Ishikawa (cell line): ENCODE results near the gene SPAG8.
A peak's percentile ranks its signal among the peaks of the same experiment; 100 is the strongest.

Experiments
- CREB1 ChIP-seq: IDR thresholded peaks from 2 replicates; pipeline ENCODE4 v1.6.1; 2012; ENCODE audit warnings: low read depth
- EGR1 ChIP-seq: IDR thresholded peaks from 2 replicates; pipeline ENCODE4 v1.6.1; 2012
- EP300 ChIP-seq: IDR thresholded peaks from 2 replicates; pipeline ENCODE4 v1.6.1; 2012; ENCODE audit warnings: borderline replicate concordance
- FOXM1 ChIP-seq: IDR thresholded peaks from 2 replicates; pipeline ENCODE4 v1.6.1; 2012; ENCODE audit warnings: low read depth, borderline replicate concordance
- MAX ChIP-seq: IDR thresholded peaks from 2 replicates; pipeline ENCODE4 v1.6.1; 2012
- NFIC ChIP-seq: IDR thresholded peaks from 2 replicates; pipeline ENCODE4 v1.6.1; 2012
- RAD21 ChIP-seq: IDR thresholded peaks from 2 replicates; pipeline ENCODE4 v1.6.1; 2012; ENCODE audit warnings: low read depth
- REST ChIP-seq: IDR thresholded peaks from 2 replicates; pipeline ENCODE4 v1.6.1; 2012; ENCODE audit warnings: low read depth, mild to moderate bottlenecking
- TAF1 ChIP-seq: IDR thresholded peaks from 2 replicates; pipeline ENCODE4 v1.6.1; 2012; ENCODE audit warnings: low read depth, mild to moderate bottlenecking
- TEAD4 ChIP-seq: IDR thresholded peaks from 2 replicates; pipeline ENCODE4 v1.6.1; 2012
- YY1 ChIP-seq: IDR thresholded peaks from 2 replicates; pipeline ENCODE4 v1.6.1; 2012; ENCODE audit warnings: low read depth

GRCh38 chr9:35814841-35815543 is 2.9 kb upstream of the SPAG8 start, which contains the start of gene HINT2:
- no peak for TF ChIP-seq MAX
- TF ChIP-seq TEAD4: no peak
- TF ChIP-seq TAF1: peak; percentile 89
- TF ChIP-seq YY1: peak; percentile 93
- TF ChIP-seq NFIC: no peak; the same call in 1 of the 2 replicates
- TF ChIP-seq EP300: no peak
- TF ChIP-seq RAD21: no peak
- TF ChIP-seq FOXM1: no peak
- TF ChIP-seq REST: no peak
- TF ChIP-seq CREB1: no peak; the same call in 1 of the 2 replicates
- no peak; the same call in 1 of the 2 replicates for TF ChIP-seq EGR1
